HepG2 (cell line): ENCODE measurements around the gene DDR2. TPM values are rescaled to one million over a fixed set of nuclear protein-coding genes. Genes with fewer than 3 reads are reported as not detected.

Experiments
- ATAC-seq: fragments of 200-7000 bp; cut with Tn5 transposase; 3 replicates; pipeline ENCODE4 v1.9.1; 2020; ENCODE audit warnings: mild to moderate bottlenecking, moderate library complexity
- BruUV-seq: library from RNA; stranded (reverse); fragments of 400-500 nt; replicated peaks from 2 replicates; lab custom pipeline; 2021; lab: Mats Ljungman, UMichigan
- CTCF ChIA-PET: fragments of 300-600 bp; formaldehyde crosslinking; extraction: SDS; loops from one replicate; lab custom pipeline; 2021; ENCODE audit warnings: low total read pairs, inconsistent platforms, low intra/inter-chr PET ratio; lab: Yijun Ruan, JAX
- POLR2A ChIA-PET: fragments of 350-600 bp; sonication (Branson Sonifier 250); formaldehyde crosslinking; loops from one replicate; lab custom pipeline; 2020; ENCODE audit warnings: antibody characterized with exemption, inconsistent platforms; lab: Yijun Ruan, JAX
- DNase-seq: peaks from one replicate; pipeline ENCODE4 v3.0.0-alpha.2; 2015; ENCODE audit warnings: low spot score
- FAIRE-seq: peaks from 3 replicates; lab custom pipeline; 2011; peaks lifted over from hg19 to GRCh38; lab: Jason Lieb, UNC
- H2AFZ ChIP-seq: one replicate; pipeline ENCODE4 v1.6.1; 2011; ENCODE audit warnings: low read length, inconsistent platforms
- H3K27ac ChIP-seq: fragments of 300-600 bp; 3 replicates; pipeline ENCODE4 v1.8.0; 2011; ENCODE audit warnings: mixed run types, mild to moderate bottlenecking, mixed read lengths, low read length, inconsistent platforms; ENCODE audit not compliant: insufficient read depth; ENCODE audit errors: extremely low read length
- H3K27me3 ChIP-seq, 2 experiments: fragments of 200-600 bp in 1 of 2; 2 replicates in 1 of 2; 3 replicates in 1 of 2; pipeline versions ENCODE4 v1.6.0 to v1.8.0; 2011; ENCODE audit warnings: low read length in 2 of 2, mild to moderate bottlenecking in 2 of 2, moderate library complexity in 2 of 2, inconsistent platforms in 1 of 2; ENCODE audit not compliant: insufficient read depth in 2 of 2, control insufficient read depth in 1 of 2
- H3K36me3 ChIP-seq, 2 experiments: fragments of 200-600 bp in 1 of 2; replicated peaks in 1 of 2; 2 replicates in 1 of 2; 3 replicates in 1 of 2; pipeline versions ENCODE4 v1.5.1 to v1.8.0; 2011; ENCODE audit warnings: low read length in 2 of 2, inconsistent platforms in 1 of 2; ENCODE audit not compliant: insufficient read depth in 2 of 2, control insufficient read depth in 1 of 2
- H3K4me1 ChIP-seq: 2 replicates; pipeline ENCODE4 v1.5.1; 2012; ENCODE audit warnings: low read length, inconsistent platforms; ENCODE audit not compliant: insufficient read depth
- H3K4me2 ChIP-seq: 2 replicates; pipeline ENCODE4 v1.6.0; 2011; ENCODE audit warnings: low read depth, low read length, inconsistent platforms
- H3K4me3 ChIP-seq, 3 experiments: fragments of 200-600 bp in 1 of 3; sonication (generic), shearing (Covaris generic) in 1 of 3; replicated peaks in 1 of 3; 2 replicates each; pipeline ENCODE4 v1.5.1; 2011 to 2016; ENCODE audit warnings: low read length in 3 of 3, inconsistent platforms in 2 of 3, low read depth in 2 of 3, mild to moderate bottlenecking in 2 of 3, control low read depth in 1 of 3, mixed read lengths in 1 of 3; ENCODE audit not compliant: insufficient read depth in 1 of 3
- H3K79me2 ChIP-seq: one replicate; pipeline ENCODE4 v1.6.1; 2011; ENCODE audit warnings: low read length, inconsistent platforms; ENCODE audit not compliant: insufficient read depth
- H3K9ac ChIP-seq: 2 replicates; pipeline ENCODE4 v1.6.0; 2011; ENCODE audit warnings: mild to moderate bottlenecking, low read depth, low read length, inconsistent platforms; ENCODE audit not compliant: insufficient read depth
- H3K9me3 ChIP-seq: 2 replicates; pipeline ENCODE4 v1.5.1; 2012; ENCODE audit warnings: mild to moderate bottlenecking, low read length
- H4K20me1 ChIP-seq: 2 replicates; pipeline ENCODE4 v1.6.0; 2011; ENCODE audit warnings: inconsistent platforms, mild to moderate bottlenecking, low read length, moderate library complexity; ENCODE audit not compliant: insufficient read depth
- GZF1 ChIP-seq: sonication (generic); formaldehyde crosslinking; IDR thresholded peaks from 2 replicates; pipeline ENCODE4 v1.5.1; 2020; ENCODE audit warnings: mild to moderate bottlenecking, missing genetic modification reagents
- JUN ChIP-seq: sonication (generic); formaldehyde crosslinking; IDR thresholded peaks from 2 replicates; pipeline ENCODE4 v1.4.0; 2020; ENCODE audit warnings: mild to moderate bottlenecking, missing genetic modification reagents
- MAFG ChIP-seq: sonication (generic); formaldehyde crosslinking; IDR thresholded peaks from 2 replicates; pipeline ENCODE4 v1.5.1; 2020; ENCODE audit warnings: mild to moderate bottlenecking, missing genetic modification reagents
- SMAD1 ChIP-seq: sonication (generic); formaldehyde crosslinking; IDR thresholded peaks from 2 replicates; pipeline ENCODE4 v1.4.0; 2020; ENCODE audit warnings: missing genetic modification reagents, low read depth, mild to moderate bottlenecking, borderline replicate concordance
- SUZ12 ChIP-seq: fragments of 150-350 bp; IDR thresholded peaks from 2 replicates; pipeline ENCODE4 v1.6.1; 2014; ENCODE audit warnings: low read depth, low read length
- ZNF205 ChIP-seq: IDR thresholded peaks from 2 replicates; pipeline ENCODE4 v1.6.1; 2018; ENCODE audit warnings: missing biosample characterization, missing genetic modification reagents
- ZNF253 ChIP-seq: sonication (generic); formaldehyde crosslinking; IDR thresholded peaks from 2 replicates; pipeline ENCODE4 v1.8.0; 2022; ENCODE audit warnings: mild to moderate bottlenecking, missing genetic modification reagents, borderline replicate concordance
- ZNF629 ChIP-seq: sonication (generic); formaldehyde crosslinking; conservative IDR thresholded peaks from 2 replicates; pipeline ENCODE4 v1.5.0; 2020; ENCODE audit warnings: missing genetic modification reagents
- ZNF878 ChIP-seq: sonication (generic); formaldehyde crosslinking; IDR thresholded peaks from 2 replicates; pipeline ENCODE4 v1.8.1; 2023; ENCODE audit warnings: mild to moderate bottlenecking, missing genetic modification reagents, moderate library complexity
- ZNF879 ChIP-seq: sonication (generic); formaldehyde crosslinking; IDR thresholded peaks from 2 replicates; pipeline ENCODE4 v1.8.1; 2023; ENCODE audit warnings: missing genetic modification reagents
- in situ Hi-C: cut with HindIII; loops from 2 replicates; pipeline ENCODE4 v1.10.0; 2017; ENCODE audit warnings: low pct_unique_long_range_greater_than_20kb; ENCODE audit not compliant: extremely low pct_ligation_motif_present
- intact Hi-C: fragments of 100-400 bp; cut with micrococcal nuclease; formaldehyde crosslinking; loops from one replicate; pipeline ENCODE4 v1.10.0; 2022; ENCODE audit not compliant: unreplicated experiment
- polyA plus RNA-seq, 8 experiments: library from polyadenylated mRNA; depleted of rRNA in 3 of 8; stranded (reverse) in 7 of 8; unstranded in 1 of 8; fragments of >200 nt; fragmentation: Illumina TruSeq in 4 of 8; extraction: Trizol in 4 of 8; gene quantifications; 2 replicates each; pipeline versions ENCODE4 v1.2.1 to v1.2.3, GENCODE V29; 2011 to 2016; ENCODE audit warnings: low read depth in 4 of 8, missing spikeins in 1 of 8, mixed read lengths in 1 of 8; ENCODE audit not compliant: insufficient read depth in 1 of 8
- total RNA-seq, 5 experiments: library from RNA; depleted of rRNA; stranded (reverse); fragments of >200 nt; fragmentation: Illumina TruSeq; extraction: Trizol; gene quantifications; 2 replicates each; pipeline ENCODE4 v1.2.3, GENCODE V29; 2016; ENCODE audit warnings: low read depth in 1 of 5
- TF ChIP-seq, protein P1 (sequence below): sonication (generic); formaldehyde crosslinking; IDR thresholded peaks from 2 replicates; pipeline ENCODE4 v1.9.0; 2021; ENCODE audit warnings: missing genetic modification reagents, borderline replicate concordance
- TF ChIP-seq, protein P2 (sequence below): sonication (generic); formaldehyde crosslinking; IDR thresholded peaks from 2 replicates; pipeline ENCODE4 v1.4.0; 2020; ENCODE audit warnings: mild to moderate bottlenecking, missing genetic modification reagents, borderline replicate concordance
- TF ChIP-seq, protein P3 (sequence below): sonication (generic); formaldehyde crosslinking; IDR thresholded peaks from 2 replicates; pipeline ENCODE4 v1.5.0; 2020; ENCODE audit warnings: mild to moderate bottlenecking, missing genetic modification reagents, moderate library complexity
- TF ChIP-seq, protein P4 (sequence below): sonication (generic); formaldehyde crosslinking; IDR thresholded peaks from 2 replicates; pipeline ENCODE4 v1.5.0; 2020; ENCODE audit warnings: missing genetic modification reagents, mild to moderate bottlenecking, borderline replicate concordance

DDR2 gene
- total and polyA plus RNA-seq, 2 of the 13 experiments (the other 11 are each of a cell fraction or from before 2014, with no cell fraction given) = 0.36 to 0.38 TPM

DNA sequence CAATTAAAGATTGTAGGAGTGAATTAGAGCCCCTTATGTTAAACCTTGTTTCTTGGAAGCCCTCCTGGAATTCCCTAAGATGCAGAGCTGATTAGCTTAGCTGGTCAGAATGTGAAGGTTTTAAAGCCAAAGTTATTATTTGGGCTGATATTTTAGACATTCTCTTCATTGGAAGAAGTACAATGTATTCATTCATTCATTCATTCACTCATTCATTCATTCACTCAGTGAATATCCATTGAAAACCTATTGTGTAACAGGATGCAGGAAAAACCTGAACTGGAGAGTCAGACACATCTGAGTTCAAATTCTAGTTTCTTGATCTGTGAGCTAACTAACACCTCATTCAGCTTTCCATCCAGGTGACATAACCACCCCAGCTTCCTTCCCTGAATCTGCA is 29.7 kb downstream of the DDR2 start:
- Histone ChIP-seq H4K20me1 (no peaks in the 10 kb centered on the region), H3K9ac (no peak overlapping the region), H3K9me3 (no peaks in the 10 kb centered on the region)
- no peak for DNase-seq
- no TSS peak for BruUV-seq
- TF ChIP-seq ZNF629 (CRISPR knock-in tag) (no peak), GZF1 (no peak)
- TF ChIP-seq, protein P1, sequence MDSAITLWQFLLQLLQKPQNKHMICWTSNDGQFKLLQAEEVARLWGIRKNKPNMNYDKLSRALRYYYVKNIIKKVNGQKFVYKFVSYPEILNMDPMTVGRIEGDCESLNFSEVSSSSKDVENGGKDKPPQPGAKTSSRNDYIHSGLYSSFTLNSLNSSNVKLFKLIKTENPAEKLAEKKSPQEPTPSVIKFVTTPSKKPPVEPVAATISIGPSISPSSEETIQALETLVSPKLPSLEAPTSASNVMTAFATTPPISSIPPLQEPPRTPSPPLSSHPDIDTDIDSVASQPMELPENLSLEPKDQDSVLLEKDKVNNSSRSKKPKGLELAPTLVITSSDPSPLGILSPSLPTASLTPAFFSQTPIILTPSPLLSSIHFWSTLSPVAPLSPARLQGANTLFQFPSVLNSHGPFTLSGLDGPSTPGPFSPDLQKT (CRISPR knock-in tag) = no peak
- TF ChIP-seq, protein P2, sequence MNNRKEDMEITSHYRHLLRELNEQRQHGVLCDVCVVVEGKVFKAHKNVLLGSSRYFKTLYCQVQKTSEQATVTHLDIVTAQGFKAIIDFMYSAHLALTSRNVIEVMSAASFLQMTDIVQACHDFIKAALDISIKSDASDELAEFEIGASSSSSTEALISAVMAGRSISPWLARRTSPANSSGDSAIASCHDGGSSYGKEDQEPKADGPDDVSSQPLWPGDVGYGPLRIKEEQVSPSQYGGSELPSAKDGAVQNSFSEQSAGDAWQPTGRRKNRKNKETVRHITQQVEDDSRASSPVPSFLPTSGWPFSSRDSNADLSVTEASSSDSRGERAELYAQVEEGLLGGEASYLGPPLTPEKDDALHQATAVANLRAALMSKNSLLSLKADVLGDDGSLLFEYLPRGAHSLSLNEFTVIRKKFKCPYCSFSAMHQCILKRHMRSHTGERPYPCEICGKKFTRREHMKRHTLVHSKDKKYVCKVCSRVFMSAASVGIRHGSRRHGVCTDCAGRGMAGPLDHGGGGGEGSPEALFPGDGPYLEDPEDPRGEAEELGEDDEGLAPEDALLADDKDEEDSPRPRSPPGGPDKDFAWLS (CRISPR knock-in tag) = no peak
- TF ChIP-seq, all 625 proteins: peak for 0
- Histone ChIP-seq H3K4me1 (no peaks in the 10 kb centered on the region), H3K4me3 (no peak overlapping the region), H3K27ac (no peak overlapping the region), H2AFZ (no peak overlapping the region), H3K4me2 (no peak overlapping the region), H3K79me2 (no peaks in the 10 kb centered on the region), H3K36me3 (no peaks in the 10 kb centered on the region), H3K27me3 (no peaks in the 10 kb centered on the region; a peak in 1 of 5 replicates)
- ATAC-seq = no peak
- in situ Hi-C loops = no loop called here
- intact Hi-C loops = no loop called here
- POLR2A ChIA-PET = no interaction called here
- CTCF ChIA-PET = no interaction called here
- FAIRE-seq = no peak

DNA sequence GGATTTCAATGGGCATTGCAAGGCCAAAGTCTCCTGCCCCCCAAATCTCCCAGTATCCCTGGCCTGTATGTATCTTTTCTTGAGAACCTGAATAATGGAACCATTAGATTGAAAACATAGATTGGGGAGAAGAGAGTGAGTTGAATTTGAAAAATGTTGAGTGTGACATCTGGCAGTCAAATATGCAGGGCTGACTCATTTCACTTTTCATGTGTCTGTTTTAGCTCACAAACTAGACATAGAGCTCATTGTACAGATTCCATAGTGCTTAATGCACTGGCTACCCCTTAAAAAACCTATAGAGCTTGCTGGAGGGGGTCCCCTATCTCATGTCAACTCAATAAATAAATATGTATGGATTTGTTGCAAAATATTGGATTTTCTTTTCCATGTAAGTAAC is 30.8 kb downstream of the DDR2 start:
- Histone ChIP-seq H3K4me2 (no peak overlapping the region), H2AFZ (no peak overlapping the region), H3K36me3 (no peaks in the 10 kb centered on the region), H3K79me2 (no peaks in the 10 kb centered on the region), H3K27ac (no peak overlapping the region), H3K9ac (no peak overlapping the region), H4K20me1 (no peaks in the 10 kb centered on the region), H3K27me3 (no peaks in the 10 kb centered on the region; a peak in 1 of 5 replicates), H3K4me3 (no peak overlapping the region), H3K4me1 (no peaks in the 10 kb centered on the region), H3K9me3 (no peaks in the 10 kb centered on the region)
- ChIA-PET CTCF (no interaction called here), POLR2A (no interaction called here)
- intact Hi-C loops (no loop called here), in situ Hi-C loops (no loop called here)
- DNase-seq = no peak
- ATAC-seq = no peak
- BruUV-seq = no TSS peak
- no peak for FAIRE-seq
- TF ChIP-seq MAFG (CRISPR knock-in tag) (no peak), ZNF253 (CRISPR knock-in tag) (no peak), SMAD1 (CRISPR knock-in tag) (no peak), SUZ12 (no peak), ZNF879 (no peak), ZNF878 (no peak), JUN (CRISPR knock-in tag) (no peak), ZNF205 (CRISPR knock-in tag) (no peak)
- TF ChIP-seq, protein P3, sequence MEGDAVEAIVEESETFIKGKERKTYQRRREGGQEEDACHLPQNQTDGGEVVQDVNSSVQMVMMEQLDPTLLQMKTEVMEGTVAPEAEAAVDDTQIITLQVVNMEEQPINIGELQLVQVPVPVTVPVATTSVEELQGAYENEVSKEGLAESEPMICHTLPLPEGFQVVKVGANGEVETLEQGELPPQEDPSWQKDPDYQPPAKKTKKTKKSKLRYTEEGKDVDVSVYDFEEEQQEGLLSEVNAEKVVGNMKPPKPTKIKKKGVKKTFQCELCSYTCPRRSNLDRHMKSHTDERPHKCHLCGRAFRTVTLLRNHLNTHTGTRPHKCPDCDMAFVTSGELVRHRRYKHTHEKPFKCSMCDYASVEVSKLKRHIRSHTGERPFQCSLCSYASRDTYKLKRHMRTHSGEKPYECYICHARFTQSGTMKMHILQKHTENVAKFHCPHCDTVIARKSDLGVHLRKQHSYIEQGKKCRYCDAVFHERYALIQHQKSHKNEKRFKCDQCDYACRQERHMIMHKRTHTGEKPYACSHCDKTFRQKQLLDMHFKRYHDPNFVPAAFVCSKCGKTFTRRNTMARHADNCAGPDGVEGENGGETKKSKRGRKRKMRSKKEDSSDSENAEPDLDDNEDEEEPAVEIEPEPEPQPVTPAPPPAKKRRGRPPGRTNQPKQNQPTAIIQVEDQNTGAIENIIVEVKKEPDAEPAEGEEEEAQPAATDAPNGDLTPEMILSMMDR = no peak
- TF ChIP-seq, protein P4, sequence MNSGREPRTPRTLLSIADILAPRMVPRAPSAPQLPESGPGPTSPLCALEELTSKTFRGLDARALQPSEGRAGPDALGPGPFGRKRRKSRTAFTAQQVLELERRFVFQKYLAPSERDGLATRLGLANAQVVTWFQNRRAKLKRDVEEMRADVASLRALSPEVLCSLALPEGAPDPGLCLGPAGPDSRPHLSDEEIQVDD (CRISPR knock-in tag) = no peak
